GM18870 (cell line): ENCODE measurements around the gene FKBP11.

ENCODE experiments used
- ATAC-seq: cut with Tn5 transposase; IDR thresholded peaks from one replicate; pipeline ENCODE4 v1.9.1; 2021; ENCODE audit warnings: moderate library complexity; ENCODE audit not compliant: unreplicated experiment

The FKBP11 gene

DNA sequence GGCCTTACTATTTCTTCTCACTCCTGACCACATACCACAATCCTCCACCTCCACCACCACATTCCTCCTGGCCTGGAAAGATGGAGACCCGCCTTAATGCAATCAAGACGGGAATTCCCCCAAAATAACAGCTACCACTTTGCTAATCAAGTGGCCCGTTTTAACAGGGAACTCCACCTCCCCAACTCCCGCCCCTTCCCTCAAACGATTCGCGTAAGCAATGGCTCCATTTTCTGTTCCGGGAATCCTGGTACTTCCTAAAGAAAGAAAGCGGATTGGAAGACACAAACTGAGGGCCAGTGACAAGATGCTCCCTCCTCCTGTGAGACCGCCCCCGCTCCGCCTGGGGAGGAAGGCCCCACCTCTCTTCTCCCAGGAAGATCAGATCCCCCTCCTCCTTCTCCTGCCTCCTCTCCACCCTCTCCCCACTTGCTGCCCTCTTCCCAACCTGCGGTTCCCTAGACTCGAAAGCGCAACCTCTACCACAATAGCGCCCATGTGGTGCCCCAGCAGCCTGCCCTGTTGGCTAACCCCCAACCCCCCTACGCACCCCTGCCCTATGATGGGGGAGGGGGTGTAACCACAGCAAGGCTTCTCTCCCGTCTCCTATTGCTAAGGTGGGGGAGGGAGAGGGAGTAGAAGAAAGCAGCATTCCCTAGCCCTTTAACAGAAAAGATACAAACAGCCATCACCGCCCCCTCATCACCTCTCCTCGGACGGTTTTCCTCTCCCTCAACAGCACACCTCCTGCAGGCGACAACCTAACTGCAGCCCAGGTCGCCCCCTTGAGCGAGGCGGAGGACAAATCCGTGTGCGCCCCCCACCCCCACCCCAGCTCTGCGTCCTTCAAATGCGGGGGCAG, 31.2 kb upstream of the FKBP11 start:
- no peak for ATAC-seq

DNA sequence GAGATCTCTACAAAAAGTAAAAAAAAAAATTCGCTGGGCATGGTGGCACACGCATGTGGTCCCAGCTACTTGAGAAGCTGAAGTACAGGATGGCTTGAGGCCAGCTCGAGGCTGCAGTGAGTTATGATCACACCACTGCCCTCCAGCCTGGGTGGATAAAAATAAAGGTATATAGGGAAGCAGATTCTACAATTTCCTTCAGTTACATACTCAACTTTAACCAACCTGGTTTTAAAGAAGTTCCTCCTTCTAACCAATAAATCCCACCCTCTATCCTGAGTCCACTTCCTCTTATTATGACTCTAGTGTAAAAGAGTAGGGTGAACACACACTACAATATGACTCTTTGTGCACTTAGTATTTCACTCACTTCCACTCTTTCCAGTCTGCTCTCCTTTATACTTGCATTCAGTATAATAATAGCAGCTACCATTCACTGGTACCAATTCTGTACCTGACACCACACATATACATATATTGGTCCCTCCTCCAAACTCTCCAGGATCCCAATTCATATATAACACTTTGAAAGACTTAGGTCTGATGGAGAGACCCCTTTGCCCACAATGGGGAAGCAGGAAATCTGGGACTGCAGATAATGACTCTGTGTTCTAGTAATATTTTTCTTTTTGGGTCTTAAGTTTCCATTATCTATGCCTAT, 29.7 kb upstream of the FKBP11 start:
- no peak for ATAC-seq

DNA sequence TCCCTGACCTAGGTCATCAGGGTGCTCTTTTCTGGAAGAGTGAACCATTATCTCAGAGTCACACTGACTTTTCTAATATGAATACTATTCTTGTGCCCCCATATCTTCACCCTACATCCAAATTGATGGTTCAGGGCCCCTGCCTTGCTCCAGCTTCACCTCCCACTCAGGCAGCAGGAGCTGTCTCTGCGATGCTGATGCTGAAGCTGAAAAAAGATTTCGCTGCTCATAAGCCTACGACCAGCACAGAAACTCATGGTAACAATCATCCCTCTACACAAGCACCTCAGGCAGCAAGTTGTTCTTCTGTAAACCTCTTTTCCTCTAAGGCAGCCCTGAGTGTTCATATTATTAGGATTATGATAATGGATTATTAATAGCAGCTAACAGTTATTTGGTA, 28.8 kb upstream of the FKBP11 start:
- ATAC-seq = no peak

DNA sequence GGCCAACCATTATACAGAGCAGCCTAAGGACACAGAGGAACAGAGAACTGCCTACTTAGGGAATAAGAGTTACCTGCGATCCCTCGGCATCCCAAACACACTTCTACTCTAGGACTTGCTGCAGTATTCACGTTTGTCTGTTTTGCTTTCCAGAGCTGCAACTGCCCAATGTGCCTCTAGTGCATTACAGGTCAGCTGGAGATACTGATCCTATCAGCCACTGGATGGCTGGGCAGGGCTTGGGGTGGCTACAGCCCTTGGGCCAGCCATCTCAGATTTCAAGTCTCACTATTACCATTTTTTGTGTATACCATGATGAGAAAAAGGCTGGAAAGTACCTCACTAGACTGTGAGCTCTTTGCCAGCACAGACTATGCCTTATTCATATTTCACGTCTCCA, 27.4 kb upstream of the FKBP11 start:
- no peak for ATAC-seq

DNA sequence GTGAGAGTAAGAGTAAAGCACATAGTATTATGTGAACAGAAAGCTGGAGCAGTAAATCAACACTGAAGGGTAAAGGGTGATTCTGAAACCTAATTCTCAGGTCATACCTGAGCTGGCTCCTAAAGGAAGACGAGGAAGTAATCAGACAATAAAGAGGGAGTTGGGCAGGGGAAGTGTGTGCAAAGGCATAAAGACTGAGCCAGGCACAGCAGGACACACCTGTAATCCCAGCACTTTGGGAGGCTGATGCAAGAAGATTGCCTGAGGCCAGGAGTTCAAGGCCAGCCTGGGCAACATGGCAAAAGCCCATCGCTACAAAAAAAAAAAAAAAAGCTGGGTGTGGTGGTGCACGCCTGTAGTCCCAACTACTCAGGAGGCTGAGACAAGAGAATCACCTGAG, 22.4 kb upstream of the FKBP11 start:
- ATAC-seq = no peak

DNA sequence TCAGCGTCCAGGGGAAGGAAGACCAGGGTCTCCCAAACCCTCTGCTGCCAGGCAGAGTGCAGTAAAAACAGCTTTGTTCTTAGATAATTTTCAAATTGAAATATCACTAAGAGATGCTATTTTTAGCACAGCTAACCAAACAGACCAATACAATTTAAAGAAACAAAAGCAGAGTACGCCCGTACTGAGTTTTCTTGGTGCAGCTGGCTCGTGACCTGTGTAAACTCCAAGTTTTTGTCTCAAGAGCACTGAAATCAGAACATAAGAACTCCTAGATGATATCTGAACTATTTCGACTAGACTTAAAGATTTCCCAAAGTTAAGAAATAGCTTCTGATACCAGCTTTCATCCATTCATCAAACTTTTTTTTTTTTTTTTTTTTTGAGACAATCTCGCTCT, 21.7 kb upstream of the FKBP11 start:
- ATAC-seq = no peak

DNA sequence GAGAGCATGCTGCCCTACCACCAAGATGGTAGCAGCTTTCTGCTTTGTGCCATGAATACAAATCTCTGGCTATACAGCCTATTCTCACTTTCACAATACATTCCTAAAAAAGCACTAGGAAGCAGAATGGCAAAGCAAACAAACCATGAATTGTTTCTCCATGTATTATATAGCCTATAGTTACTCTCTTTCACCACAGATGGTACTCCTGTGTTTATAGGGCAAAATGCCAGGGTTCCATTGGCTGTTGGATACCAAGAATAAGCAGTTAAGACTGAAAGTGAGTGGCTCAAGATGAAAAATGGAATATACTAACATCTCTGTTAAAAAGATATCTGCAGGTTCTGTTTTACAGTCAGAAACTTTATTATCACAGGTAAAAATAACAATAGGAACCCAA, 20.9 kb upstream of the FKBP11 start:
- ATAC-seq = no peak

DNA sequence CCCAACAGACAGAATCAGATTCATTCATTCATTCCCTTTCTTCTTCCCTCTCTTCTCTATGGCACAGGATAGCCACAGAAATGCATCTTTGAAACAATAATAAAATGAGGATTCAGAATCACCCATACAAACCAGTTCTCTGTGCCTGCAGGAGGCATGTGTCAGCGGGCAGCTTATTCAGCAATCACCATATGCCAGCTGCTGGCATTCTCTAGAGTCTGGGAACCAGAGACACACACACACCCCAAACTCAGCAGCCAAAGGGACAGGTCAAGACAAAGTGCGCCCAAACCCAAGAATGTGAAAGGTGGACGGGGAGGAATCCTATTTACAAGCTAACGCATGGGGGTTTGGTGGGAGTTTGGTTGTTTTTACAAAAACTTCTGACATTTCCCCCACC, 17.9 kb upstream of the FKBP11 start:
- ATAC-seq = no peak

DNA sequence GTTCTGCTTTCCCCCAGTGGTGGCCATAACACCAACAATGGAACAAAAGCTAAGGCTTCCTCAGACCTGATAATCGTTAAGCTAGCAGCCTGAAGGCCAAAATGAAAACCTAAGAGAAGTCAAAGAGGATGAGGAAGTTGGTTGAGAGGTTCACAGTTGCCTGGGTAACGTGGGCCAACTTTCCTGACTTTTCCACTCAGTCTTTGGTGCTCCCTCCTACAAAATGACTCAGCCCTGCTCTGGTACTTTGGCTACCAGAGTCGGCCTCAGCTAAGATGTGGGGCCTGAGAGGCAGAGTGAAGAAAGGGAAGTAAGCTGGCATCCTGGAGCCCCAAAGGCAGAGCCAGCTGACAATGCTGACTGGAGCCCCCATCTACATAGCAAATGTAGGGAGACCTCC, 14.9 kb upstream of the FKBP11 start:
- ATAC-seq = no peak

DNA sequence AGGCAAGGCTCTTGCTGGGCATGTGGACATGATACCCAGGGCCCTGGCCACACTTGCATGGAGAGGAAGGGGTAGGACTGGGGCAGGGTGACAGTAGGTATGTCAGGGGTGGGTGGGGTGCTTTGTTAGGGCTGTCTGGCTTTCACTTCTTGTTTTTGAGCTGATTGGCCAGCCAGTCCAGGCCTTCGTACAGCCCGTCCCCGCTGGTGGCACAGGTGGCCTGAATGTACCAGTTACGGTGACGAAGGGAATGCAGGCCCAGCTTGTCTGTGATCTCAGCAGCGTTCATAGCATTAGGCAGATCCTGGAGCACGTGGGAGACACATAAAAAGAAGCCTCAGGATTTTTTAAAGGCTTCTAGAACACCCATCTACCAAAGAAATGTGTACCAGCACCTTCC, 13.5 kb upstream of the FKBP11 start:
- no peak for ATAC-seq

DNA sequence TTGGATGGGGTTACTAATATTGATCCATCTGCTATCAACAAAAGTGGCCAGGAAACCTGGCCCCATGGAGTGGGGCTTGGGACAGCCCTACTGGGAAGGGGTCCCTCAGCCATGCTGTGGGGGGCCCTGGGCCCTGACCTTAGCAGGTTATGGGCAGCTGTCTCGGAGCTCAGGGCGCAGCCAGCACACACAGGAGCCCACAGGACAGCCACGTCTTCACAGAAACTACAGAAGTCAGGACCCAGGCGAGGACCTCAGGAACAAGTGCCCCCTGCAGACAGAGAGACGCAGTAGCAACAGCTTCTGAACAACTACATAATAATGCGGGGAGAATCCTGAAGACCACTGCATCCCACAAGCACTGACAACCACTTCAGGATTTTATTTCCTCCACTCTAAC, 11.9 kb upstream of the FKBP11 start:
- ATAC-seq = no peak

DNA sequence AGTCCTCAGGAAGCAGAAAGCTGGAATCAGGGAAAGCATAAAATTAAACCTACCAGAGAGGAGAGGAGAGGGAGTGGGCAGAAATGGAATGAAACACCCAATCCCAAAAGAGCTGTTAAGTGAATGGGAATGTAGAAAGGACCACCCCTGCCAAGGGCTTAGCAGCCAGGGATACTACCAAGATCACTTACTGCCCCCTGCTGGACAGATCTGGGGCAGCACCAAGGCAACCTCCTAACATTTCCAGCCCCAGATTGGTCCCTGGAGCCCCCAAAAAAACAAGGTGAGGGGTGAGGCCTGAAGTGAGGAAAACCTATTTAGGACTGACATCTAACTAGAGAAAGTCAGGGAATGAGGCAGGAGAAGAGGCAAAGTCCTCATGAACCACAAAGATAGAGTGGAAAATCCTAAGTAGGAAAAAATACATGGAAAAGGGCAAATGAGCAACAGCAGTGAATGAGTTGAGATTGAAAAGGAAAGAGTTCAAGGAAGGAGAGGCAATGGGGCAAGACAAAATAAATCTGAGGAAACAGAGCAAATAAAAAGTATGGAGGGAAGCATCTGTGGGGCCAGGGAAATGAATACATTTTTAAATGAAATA, 11.2 kb upstream of the FKBP11 start:
- ATAC-seq = no peak

DNA sequence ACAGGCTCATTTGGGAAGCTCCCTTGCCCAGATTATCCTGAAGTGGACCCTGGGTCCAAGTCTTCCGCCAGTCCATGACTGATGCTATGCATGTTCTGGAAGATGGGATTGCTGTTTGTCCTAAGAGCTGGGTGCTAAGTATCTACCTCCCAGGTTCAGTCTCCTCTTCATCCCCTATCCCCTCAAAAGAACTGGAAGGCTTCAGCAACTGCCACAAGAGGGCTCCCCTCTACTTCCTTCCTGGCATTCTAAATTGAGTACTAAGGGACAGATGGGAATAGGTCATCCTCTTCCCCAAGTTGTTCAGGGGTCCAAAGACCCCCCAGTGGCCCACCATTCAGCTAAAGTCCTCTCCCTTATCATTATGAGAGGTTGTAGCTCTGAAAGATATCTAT, 9.0 kb upstream of the FKBP11 start:
- ATAC-seq = no peak

DNA sequence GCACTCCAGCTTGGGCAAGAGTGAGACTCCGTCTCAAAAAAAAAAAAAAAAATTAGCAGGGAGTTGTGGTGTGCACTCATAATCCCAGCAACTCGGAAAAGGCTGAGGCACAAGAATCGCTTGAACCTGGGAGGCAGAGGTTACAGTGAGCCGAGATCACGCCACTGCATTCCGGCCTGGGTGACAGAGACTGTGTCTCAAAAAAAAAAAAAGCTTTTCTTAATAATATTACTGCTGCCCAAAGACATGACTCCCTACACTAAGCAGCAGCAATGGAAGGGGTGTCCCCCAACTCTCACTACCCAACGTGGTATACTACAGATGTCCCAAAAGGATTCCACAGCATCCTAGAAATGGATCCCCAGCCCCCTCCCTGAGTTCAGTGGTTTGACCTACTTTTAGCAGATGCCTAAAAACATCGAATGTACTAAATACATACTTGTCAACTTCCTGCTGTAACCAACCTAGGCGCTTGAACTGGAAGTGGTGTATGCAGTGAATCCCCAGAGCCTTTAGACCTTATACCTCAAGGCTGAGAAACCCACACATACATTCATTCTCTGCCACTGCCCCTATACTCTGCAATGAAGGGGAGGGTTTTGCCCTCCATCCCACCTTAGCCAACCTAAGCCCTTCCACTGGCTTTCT, 8.5 kb upstream of the FKBP11 start:
- ATAC-seq = no peak

DNA sequence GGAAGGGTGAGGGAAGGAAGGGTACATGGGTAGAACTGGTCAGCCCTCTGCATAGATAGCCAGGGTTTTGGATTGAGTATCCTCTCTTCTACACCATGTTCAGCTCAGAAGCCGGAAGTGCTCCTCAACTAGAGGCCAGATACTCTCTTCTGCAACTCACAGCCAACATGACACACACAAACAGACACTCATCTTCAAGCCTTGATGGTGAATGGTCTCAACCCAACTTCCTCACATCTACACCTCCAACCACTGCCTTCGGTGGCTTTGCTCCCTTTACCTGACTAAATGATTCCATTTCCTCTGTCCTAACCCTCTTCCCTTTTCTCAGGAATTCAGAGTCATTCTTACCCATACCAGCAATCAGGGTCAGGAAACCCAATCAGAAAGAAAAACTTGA, 7.6 kb upstream of the FKBP11 start:
- no peak for ATAC-seq

DNA sequence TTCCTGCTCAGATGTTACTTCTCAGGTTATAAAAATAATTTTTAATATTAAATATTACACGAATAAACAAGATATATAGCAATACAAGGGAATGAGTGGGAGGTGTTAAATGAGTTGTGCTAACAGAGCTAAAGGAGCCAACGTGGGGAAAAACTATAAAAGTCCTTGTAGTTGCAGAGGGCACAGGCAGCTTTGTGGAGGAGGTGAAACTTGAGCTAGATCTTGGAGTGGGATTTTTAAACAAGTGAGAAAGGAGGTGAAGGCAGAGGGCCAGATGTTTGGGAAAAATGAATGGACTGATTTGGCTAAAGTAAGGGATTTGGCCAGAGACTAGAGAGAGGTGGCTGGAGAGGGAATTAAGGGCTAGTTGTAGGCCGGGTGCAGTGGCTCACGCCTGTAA, 5.2 kb upstream of the FKBP11 start:
- ATAC-seq = no peak

DNA sequence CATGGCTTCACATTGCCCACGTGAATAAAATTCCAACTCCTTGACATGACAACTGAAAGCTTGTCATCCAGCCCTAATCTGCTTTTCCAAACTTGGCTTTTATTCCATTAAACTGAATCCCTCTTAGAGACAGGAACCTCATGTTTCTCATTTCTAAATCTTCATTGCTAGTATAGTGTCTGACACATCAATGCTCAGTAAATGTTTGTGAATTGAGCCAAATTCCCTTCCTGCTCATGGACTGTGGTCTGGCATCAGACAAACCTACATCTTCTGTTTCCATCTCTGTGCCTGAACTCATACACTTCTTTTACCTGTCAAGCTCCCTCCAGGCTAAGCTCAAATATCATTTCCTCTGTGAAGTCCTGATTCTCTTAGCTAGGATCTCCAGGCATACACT, 4.3 kb upstream of the FKBP11 start:
- ATAC-seq = no peak

DNA sequence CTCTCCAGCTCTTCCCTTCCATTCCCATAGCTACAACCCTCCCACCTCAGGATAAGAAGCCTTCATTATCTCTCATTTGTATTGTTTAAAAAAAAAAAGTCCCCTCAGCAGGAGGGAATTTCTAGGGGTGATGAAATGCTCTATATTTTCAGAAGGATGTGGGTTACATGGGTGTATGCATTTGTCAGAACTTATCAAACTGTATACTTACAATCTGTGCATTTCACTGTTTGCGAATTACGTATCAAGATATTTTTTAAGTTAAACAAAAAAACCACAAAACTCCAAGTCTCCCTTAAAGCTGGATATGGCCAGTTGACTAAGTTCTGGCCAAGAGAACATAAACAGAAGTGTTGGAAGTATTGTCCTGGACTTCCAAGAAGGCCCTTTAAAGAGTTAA, 2.0 kb upstream of the FKBP11 start:
- ATAC-seq = no peak

DNA sequence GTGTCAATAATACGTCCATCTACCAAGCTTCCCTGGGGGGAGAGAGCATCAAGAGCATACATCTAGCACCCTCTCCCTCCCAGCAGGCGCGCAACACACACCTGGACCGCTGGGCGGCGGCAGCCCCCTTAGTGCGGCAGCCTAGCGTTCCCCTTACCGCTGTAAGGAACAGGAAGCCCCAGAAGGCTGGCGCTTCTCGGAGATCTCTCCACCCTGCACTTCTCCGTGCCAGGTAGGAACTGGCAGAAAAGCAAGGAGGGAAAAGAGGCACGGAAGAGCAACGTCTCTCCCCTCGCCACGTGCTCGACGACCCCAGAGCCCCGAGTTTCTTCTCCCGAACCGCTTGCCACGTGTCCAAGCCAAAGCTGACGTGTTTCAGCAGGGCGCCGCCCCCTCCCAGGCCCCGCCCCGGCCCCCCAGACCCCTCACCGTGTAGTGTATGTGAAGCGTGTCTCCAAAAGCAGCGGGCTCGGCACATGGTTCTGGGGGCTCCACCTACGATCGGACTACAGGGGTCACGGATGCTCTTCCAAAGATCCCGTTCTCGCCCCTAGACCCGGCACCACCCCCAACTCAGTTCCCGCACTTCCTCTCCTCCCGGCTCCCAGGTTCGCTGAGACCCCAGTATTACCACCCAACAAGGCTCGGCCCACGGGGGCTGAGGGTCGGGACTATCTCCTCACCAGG, 532 bp downstream of the FKBP11 start:
- ATAC-seq = peak; percentile 63

DNA sequence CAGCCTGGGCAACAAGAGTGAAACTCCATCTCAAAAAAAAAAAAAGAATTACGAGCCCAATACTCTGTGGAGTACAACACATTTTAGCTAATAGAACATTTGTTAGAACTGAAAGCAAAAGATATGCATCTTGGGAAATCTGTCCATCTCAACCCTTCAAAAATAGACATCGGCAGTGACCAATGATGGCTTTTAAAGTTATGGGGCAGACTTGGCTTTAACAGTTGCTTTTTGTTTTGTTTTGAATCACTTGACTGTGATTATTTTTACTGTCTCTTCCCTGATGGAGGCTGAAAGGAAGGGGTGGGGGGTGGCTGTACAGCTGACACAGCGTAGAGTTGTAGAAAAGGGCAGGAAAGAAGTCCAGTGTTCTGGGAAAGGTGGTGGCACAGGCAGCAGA, 2.2 kb downstream of the FKBP11 start:
- ATAC-seq = no peak

DNA sequence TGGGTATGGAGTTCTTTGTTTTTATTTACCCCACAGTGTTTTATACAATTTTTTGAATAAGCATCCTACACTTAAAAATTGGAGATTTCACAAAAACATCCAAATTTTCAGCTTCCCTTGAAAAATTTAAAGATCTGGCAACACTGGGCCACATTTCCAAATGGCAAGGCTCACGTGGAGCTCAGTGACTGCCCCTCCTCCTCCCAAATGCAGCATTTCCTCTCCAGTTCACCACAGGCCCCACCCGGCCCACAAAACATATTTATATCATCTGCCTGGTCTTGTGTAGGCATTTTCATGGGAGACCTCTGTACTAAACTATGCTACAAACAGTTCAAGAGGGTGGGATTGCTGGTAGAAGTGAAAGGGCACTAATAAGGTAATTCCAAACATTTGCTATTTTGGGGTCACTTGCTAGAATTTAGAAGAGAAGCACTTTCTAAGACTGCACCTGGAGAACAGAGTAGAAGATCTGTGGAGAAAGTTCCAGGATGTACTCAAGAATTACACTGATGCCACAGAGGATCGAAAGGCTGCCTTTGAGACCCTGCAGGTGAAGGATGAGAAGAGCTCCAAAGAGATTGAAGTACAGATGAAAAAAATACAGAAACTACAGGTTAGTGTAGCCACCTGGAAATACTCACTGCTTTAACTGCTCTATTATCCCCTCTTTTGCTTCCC, 7.3 kb downstream of the FKBP11 start:
- no peak for ATAC-seq
